ENCODE measurements around the gene CALD1.

The CALD1 gene

GRCh38 chr7:134999136-134999535 is 219.7 kb downstream of the CALD1 start:
- no peak for DNase-seq (ENCODE audit: low read depth in 2 of 2)

DNA sequence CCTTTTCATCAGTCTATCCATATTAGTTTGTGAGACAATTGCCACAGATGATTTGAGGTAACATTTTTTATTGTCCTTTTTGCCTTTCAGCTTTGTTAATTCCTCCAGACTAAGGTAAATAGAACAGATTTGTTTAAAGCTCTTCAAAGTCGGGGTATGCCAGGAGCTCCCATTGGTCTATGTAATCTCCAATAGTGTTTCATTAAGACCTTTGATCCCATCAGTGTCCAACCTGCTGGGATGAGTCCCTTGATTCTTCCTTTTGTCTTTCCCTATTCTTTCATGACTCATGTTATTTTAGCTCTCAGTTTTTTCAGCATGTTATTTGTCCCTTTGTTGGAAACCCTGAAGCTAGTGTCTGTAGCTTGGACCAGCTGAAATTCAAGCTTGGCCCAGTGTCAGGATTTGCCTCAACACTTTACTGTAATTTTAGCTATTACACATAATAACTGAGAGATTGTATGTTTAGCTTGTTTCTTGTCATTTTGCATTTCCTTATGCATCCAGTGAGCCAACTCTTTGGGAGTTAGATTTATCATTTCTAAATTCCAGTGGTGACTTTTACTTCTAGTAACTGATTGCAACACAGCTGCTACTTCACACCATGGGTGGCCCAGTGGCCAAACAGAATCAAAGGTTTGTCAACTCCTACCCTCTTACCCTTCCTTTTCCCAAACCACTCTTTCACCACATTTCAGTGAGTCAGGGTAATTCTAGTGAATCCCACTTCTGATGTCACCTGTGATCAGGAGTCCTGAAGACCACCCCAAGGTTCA is 222.1 kb downstream of the CALD1 start:
- no peak for DNase-seq (ENCODE audit: low read depth in 2 of 2)

- DNase-seq (ENCODE audit: low read depth in 2 of 2), result no peak
Observed at GRCh38 chr7:135012229-135012628, 232.8 kb downstream of the CALD1 start.
